ENCODE data around the gene FAM111A.
"Not testable (repeated sequence)": the region's sequence is repeated elsewhere in the genome, so short reads cannot be mapped to it uniquely, and the experiment has no call there.

Gene FAM111A

DNA sequence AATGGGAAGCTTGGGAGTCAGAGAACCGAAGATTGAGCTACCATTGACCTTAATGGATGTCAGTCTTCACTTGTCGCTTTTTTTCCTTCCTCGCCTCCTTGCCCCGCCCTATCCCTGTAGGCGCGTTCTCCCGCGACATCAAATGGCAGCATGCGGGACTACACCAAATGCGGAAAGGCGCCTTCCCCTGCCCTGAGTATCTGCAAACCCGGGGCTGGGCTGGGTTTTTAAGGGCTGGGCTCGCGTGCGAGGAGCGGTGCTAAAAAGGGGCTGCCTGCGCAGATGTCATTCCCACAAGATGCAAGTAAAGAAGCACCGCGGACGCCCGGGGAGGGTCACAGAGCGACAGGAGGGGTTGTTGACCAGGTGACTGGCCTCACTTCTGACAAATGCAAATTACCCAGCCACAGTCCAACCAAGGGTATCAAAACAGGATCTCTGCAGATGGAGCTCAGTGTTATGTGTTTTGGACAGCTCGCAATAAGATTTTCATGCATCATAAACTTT lies 40.3 kb upstream of the FAM111A start:
- H3K9ac ChIP-seq: no peak overlapping the region
- TF ChIP-seq, protein P1, sequence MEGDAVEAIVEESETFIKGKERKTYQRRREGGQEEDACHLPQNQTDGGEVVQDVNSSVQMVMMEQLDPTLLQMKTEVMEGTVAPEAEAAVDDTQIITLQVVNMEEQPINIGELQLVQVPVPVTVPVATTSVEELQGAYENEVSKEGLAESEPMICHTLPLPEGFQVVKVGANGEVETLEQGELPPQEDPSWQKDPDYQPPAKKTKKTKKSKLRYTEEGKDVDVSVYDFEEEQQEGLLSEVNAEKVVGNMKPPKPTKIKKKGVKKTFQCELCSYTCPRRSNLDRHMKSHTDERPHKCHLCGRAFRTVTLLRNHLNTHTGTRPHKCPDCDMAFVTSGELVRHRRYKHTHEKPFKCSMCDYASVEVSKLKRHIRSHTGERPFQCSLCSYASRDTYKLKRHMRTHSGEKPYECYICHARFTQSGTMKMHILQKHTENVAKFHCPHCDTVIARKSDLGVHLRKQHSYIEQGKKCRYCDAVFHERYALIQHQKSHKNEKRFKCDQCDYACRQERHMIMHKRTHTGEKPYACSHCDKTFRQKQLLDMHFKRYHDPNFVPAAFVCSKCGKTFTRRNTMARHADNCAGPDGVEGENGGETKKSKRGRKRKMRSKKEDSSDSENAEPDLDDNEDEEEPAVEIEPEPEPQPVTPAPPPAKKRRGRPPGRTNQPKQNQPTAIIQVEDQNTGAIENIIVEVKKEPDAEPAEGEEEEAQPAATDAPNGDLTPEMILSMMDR (IDR thresholded peaks at IDR 0.05): peak; percentile 29

DNA sequence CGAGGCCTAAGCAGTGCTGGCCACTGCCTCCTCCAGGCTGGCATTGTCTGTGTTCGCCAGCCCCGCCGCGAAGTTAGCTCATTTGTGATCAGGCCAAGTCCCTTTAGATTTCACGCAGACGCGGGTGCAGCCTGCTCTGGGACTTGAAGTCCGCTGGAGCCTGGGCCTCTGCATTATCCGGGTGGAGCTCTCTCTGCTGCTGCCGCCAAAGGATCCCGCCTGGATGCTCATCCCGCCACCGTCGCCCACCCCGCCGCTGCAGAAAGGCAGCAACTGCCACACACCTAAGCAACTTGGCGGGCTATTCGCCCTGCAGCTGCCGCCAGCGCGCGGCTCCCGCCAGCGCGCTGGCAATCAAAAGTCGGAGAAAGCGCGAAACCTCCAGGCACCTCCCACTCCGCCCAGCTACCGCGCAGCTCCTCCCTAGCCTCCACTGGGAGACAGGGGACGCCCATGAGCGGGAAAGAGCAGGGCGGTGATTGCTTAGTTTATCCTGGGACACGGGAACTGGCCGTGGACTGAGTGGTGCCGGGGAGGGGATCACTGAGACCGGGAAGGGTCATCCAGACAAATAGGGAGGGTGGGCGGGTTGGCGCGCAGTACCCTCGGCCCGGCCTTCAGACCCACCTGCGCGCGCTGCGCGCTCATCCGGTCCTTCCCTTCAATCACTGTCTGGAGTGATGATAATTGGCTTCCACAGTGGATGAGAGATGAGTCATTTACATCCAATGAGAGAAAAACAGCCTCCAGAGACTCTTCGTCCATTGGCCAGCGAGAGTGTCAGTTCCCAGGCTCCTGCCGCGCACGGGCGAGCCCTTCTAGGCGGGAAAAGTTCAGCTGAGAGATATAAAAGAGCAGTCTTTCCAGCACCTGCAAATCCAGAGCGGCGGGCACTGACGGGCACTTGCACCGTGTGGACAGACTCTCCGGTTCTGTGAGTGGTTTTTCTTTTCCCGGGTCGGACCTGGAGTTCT lies 36.0 kb upstream of the FAM111A start, which contains the start of gene FAM111B:
Gene FAM111B, plus strand, starts transcription at position 875 of the 974 bp plus-strand sequence. CDS start 2,389 bp downstream, outside the sequence.
- no peaks in the 10 kb centered on the region for H3K27me3 ChIP-seq (ENCODE audit: control insufficient read depth, insufficient read depth, low read length)
- TF ChIP-seq, protein P1 (IDR thresholded peaks at IDR 0.05): no peak
- H3K36me3 ChIP-seq (ENCODE audit: control insufficient read depth, insufficient read depth, low read length): no peaks in the 10 kb centered on the region
- no peaks in the 10 kb centered on the region for H3K79me2 ChIP-seq
- H3K4me1 ChIP-seq: no peaks in the 10 kb centered on the region
- H3K9me3 ChIP-seq (ENCODE audit: control insufficient read depth, low read length): no peaks in the 10 kb centered on the region
- no peak within 1 kb of the TSS for H3K27ac ChIP-seq
- H2AFZ ChIP-seq: peak within 1 kb of the TSS; percentile 62
- H3K4me2 ChIP-seq (ENCODE audit: low read length): peak within 1 kb of the TSS; percentile 65
- no peak within 1 kb of the TSS for H3K9ac ChIP-seq
- peak within 1 kb of the TSS; percentile 55 for H3K4me3 ChIP-seq (ENCODE audit: low read depth, low read length)

More for the DNA sequence above, 40.3 kb upstream of the FAM111A start:
- peak overlapping the region; percentile 44 for H3K4me3 ChIP-seq (ENCODE audit: low read depth, low read length)
- H3K4me2 ChIP-seq (ENCODE audit: low read length): peak overlapping the region; percentile 61
- peak overlapping the region; percentile 39 for H3K27ac ChIP-seq
- H3K9me3 ChIP-seq (ENCODE audit: control insufficient read depth, low read length): no peaks in the 10 kb centered on the region
- no peaks in the 10 kb centered on the region for H3K79me2 ChIP-seq
- H3K27me3 ChIP-seq (ENCODE audit: control insufficient read depth, insufficient read depth, low read length): no peaks in the 10 kb centered on the region
- H3K36me3 ChIP-seq (ENCODE audit: control insufficient read depth, insufficient read depth, low read length): no peaks in the 10 kb centered on the region
- peak overlapping the region; percentile 76 for H2AFZ ChIP-seq
- no peaks in the 10 kb centered on the region for H3K4me1 ChIP-seq

DNA sequence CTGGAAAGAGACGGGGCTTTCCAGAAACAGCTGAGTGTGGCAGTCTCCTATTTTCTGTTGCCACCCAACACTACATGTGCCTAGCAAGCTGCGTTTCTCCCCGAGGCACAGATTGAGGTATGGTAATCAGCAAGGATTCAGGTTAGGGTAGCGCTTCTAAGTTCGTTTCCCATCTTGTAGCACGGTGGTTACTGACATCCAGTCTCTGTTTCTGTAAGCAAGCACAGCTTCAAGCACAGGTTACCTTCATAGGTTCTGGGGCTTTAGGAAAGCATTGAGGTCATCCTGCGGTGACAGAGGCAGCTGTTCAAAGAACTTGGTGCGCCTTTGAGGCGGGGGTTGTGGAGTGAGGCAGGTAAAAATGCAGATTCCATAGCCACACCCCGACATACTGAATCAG lies 34.9 kb upstream of the FAM111A start:
- not testable (repeated sequence) for H3K27me3 ChIP-seq (ENCODE audit: control insufficient read depth, insufficient read depth, low read length); H3K4me2 ChIP-seq (ENCODE audit: low read length); H3K4me3 ChIP-seq (ENCODE audit: low read depth, low read length); H3K4me1 ChIP-seq; H3K9me3 ChIP-seq (ENCODE audit: control insufficient read depth, low read length); H3K27ac ChIP-seq; H3K79me2 ChIP-seq; H3K9ac ChIP-seq; H3K36me3 ChIP-seq (ENCODE audit: control insufficient read depth, insufficient read depth, low read length)
- H2AFZ ChIP-seq: peak overlapping the region; percentile 58

DNA sequence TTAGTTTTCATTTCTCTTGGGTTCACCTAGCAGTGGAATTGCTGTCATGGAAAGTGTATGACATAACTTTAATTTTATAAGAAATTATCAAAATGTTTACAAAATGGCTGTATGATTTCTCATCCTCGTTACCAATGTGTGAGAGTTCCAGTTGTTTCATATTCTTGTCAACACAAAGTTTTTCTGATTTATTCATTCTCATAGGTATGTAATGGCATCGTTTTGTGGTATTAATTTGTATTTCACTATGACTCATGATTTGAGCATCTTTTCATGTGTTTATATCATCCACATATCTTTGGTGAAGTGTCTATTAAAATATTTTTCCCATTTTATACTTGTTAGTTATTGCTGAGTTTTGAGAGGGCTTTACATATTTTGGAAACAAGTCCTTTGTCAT lies 30.2 kb upstream of the FAM111A start:
- Histone ChIP-seq H3K4me2 (ENCODE audit: low read length) (no peak overlapping the region), H3K27ac (no peak overlapping the region), H2AFZ (no peak overlapping the region), H3K27me3 (ENCODE audit: control insufficient read depth, insufficient read depth, low read length) (no peaks in the 10 kb centered on the region), H3K4me1 (no peaks in the 10 kb centered on the region), H3K79me2 (no peaks in the 10 kb centered on the region), H3K4me3 (ENCODE audit: low read depth, low read length) (no peak overlapping the region), H3K9ac (no peak overlapping the region), H3K9me3 (ENCODE audit: control insufficient read depth, low read length) (no peaks in the 10 kb centered on the region), H3K36me3 (ENCODE audit: control insufficient read depth, insufficient read depth, low read length) (no peaks in the 10 kb centered on the region)
- TF ChIP-seq, protein P1 (IDR thresholded peaks at IDR 0.05): no peak

DNA sequence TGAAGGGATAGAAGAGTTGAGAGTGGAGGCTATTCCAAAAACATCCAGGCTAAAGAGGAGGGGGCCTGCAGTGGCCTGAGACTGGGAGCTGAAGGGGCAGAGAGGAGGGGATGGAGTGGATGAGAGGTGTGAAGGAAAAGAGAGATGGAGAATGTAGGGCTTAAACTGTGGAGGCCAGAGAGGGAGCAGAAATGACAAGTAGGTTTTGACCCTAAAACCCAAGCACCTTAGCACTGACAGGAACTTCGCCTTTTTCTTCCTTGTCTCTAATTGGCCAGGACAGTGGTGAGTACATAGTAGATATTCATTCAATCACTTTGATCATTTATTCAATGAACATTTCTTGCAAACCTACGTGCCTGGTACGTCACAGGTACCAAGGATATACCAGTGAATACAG lies 28.3 kb upstream of the FAM111A start:
- Histone ChIP-seq H3K4me3 (ENCODE audit: low read depth, low read length) (no peak overlapping the region), H3K27me3 (ENCODE audit: control insufficient read depth, insufficient read depth, low read length) (no peaks in the 10 kb centered on the region), H3K9ac (no peak overlapping the region), H3K9me3 (ENCODE audit: control insufficient read depth, low read length) (no peaks in the 10 kb centered on the region), H2AFZ (no peak overlapping the region), H3K4me2 (ENCODE audit: low read length) (no peak overlapping the region), H3K79me2 (no peaks in the 10 kb centered on the region), H3K27ac (no peak overlapping the region), H3K4me1 (no peaks in the 10 kb centered on the region), H3K36me3 (ENCODE audit: control insufficient read depth, insufficient read depth, low read length) (no peaks in the 10 kb centered on the region)
- TF ChIP-seq, protein P1 (IDR thresholded peaks at IDR 0.05): no peak

Data from parathyroid adenoma (tissue), 2 donors.